HEK293 (cell line): ENCODE data around the gene STYK1.

Source experiments
- MYNN ChIP-seq: fragments of 450-650 bp; formaldehyde crosslinking; IDR thresholded peaks from 2 replicates; pipeline ENCODE4 v1.5.1; 2016; ENCODE audit warnings: missing biosample characterization, missing genetic modification characterization, borderline replicate concordance
- REST ChIP-seq: fragments of 450-650 bp; formaldehyde crosslinking; IDR thresholded peaks from 2 replicates; pipeline ENCODE4 v1.5.1; 2016; ENCODE audit warnings: missing biosample characterization, missing genetic modification characterization
- TCF7L2 ChIP-seq: IDR thresholded peaks from 2 replicates; pipeline ENCODE4 v1.6.1; 2011; ENCODE audit warnings: low read depth, mild to moderate bottlenecking, inconsistent platforms, low read length, moderate library complexity, borderline replicate concordance
- ZBTB21 ChIP-seq: fragments of 450-650 bp; formaldehyde crosslinking; IDR thresholded peaks from 2 replicates; pipeline ENCODE4 v1.5.1; 2017; ENCODE audit warnings: missing biosample characterization, missing genetic modification characterization
- ZNF214 ChIP-seq: fragments of 450-650 bp; formaldehyde crosslinking; IDR thresholded peaks from 2 replicates; pipeline ENCODE4 v1.5.1; 2017; ENCODE audit warnings: missing biosample characterization, mild to moderate bottlenecking, missing genetic modification characterization, borderline replicate concordance
- ZNF423 ChIP-seq: fragments of 450-650 bp; formaldehyde crosslinking; IDR thresholded peaks from 2 replicates; pipeline ENCODE4 v1.5.1; 2016; ENCODE audit warnings: missing biosample characterization, missing genetic modification characterization
- ZNF747 ChIP-seq: fragments of 450-650 bp; formaldehyde crosslinking; IDR thresholded peaks from 2 replicates; pipeline ENCODE4 v1.5.1; 2016; ENCODE audit warnings: missing biosample characterization, missing genetic modification characterization
- ZNF830 ChIP-seq: fragments of 450-650 bp; IDR thresholded peaks from 2 replicates; pipeline ENCODE4 v1.5.0; 2018; ENCODE audit warnings: missing biosample characterization, missing genetic modification characterization, low read depth, mild to moderate bottlenecking, moderate library complexity
- TF ChIP-seq, protein P1 (sequence below): fragments of 450-650 bp; formaldehyde crosslinking; IDR thresholded peaks from 2 replicates; pipeline ENCODE4 v1.5.1; 2016; ENCODE audit warnings: missing biosample characterization, missing genetic modification characterization

- TF ChIP-seq, protein P1, sequence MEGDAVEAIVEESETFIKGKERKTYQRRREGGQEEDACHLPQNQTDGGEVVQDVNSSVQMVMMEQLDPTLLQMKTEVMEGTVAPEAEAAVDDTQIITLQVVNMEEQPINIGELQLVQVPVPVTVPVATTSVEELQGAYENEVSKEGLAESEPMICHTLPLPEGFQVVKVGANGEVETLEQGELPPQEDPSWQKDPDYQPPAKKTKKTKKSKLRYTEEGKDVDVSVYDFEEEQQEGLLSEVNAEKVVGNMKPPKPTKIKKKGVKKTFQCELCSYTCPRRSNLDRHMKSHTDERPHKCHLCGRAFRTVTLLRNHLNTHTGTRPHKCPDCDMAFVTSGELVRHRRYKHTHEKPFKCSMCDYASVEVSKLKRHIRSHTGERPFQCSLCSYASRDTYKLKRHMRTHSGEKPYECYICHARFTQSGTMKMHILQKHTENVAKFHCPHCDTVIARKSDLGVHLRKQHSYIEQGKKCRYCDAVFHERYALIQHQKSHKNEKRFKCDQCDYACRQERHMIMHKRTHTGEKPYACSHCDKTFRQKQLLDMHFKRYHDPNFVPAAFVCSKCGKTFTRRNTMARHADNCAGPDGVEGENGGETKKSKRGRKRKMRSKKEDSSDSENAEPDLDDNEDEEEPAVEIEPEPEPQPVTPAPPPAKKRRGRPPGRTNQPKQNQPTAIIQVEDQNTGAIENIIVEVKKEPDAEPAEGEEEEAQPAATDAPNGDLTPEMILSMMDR (tag by site-specific recombination), result no peak
- TF ChIP-seq MYNN (tag by site-specific recombination), result no peak
- TF ChIP-seq TCF7L2, result no peak
- TF ChIP-seq ZNF830 (tag by site-specific recombination), result no peak
- no peak for TF ChIP-seq ZNF214 (tag by site-specific recombination)
- no peak for TF ChIP-seq ZBTB21 (tag by site-specific recombination)
- no peak for TF ChIP-seq REST (tag by site-specific recombination)
- no peak for TF ChIP-seq ZNF747 (tag by site-specific recombination)
- no peak for TF ChIP-seq ZNF423 (tag by site-specific recombination)
These were observed 28.0 kb upstream of the STYK1 start for GRCh38 chr12:10701843-10702242.
